ENCODE data around the gene REN.

The REN gene

GRCh38 chr1:204106825-204107224 is 59.3 kb downstream of the REN start:
- no peak for DNase-seq

GRCh38 chr1:204105131-204105515 is 61.0 kb downstream of the REN start:
- DNase-seq = no peak

Measured in NCI-H2081 treated with DMSO at 0.1 percent for 48 hours (cell line).